ENCODE results near the gene VPS37D. TPM values are rescaled to one million over a fixed set of nuclear protein-coding genes. Genes with fewer than 3 reads are reported as not detected.

VPS37D gene
- total and polyA plus RNA-seq, 8 donors = 0.55 to 2.4 (median 2.2) TPM; not detected in 4

DNA sequence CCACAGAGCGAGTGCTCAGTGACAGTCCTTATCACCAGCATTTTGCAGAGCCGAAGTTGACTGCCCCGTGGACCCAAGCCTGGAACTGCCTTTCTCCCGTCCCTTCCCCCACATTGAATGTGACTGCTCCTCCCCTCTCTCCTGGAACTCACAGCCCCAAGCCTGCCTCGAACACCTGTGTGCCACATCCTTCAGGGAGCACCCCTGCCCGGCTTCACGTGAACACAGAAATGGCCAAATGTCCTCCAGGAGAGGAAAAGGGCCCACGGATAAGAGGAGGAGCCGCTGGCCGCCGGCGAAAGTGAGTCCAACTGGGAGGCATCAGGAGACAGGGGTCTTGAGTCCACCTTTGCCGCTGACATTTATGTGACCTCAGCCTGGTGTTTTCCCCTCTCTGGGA is 35.6 kb downstream of the VPS37D start:
- no peak for TF ChIP-seq POLR2AphosphoS5 (IDR thresholded peaks at IDR 0.05)
- no peak for TF ChIP-seq POLR2A (IDR thresholded peaks at IDR 0.05)
- no peak for TF ChIP-seq EP300 (IDR thresholded peaks at IDR 0.05)
- TF ChIP-seq, protein P1, sequence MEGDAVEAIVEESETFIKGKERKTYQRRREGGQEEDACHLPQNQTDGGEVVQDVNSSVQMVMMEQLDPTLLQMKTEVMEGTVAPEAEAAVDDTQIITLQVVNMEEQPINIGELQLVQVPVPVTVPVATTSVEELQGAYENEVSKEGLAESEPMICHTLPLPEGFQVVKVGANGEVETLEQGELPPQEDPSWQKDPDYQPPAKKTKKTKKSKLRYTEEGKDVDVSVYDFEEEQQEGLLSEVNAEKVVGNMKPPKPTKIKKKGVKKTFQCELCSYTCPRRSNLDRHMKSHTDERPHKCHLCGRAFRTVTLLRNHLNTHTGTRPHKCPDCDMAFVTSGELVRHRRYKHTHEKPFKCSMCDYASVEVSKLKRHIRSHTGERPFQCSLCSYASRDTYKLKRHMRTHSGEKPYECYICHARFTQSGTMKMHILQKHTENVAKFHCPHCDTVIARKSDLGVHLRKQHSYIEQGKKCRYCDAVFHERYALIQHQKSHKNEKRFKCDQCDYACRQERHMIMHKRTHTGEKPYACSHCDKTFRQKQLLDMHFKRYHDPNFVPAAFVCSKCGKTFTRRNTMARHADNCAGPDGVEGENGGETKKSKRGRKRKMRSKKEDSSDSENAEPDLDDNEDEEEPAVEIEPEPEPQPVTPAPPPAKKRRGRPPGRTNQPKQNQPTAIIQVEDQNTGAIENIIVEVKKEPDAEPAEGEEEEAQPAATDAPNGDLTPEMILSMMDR (IDR thresholded peaks at IDR 0.05) = no peak
- DNase-seq = peak in 1 of 2 donors; percentile 13
- Histone ChIP-seq H3K36me3 (peaks cover 5 to 49% (median 38%) of the 10 kb centered on the region in 4 donors), H3K27ac (peak overlapping the region in 1 of 5 donors; percentile 42), H3K9me3 (no peaks in the 10 kb centered on the region), H3K27me3 (no peaks in the 10 kb centered on the region), H3K4me1 (peaks cover 0 to 44% (median 41%) of the 10 kb centered on the region in 4 donors), H3K4me3 (peak overlapping the region in 1 of 4 donors; percentile 34)
- 74 to 81% (median 79%) methylated on average over 13 of the region's 13 CpGs for WGBS, 5 donors
- intact Hi-C loops (cut with DNase I; ENCODE audit: low total_unique reads) = no loop called here

- intact Hi-C loops (cut with DNase I; ENCODE audit: low total_unique reads) = no loop called here
- peak; percentile 57 to 94 for DNase-seq
- Histone ChIP-seq H3K9me3 (no peaks in the 10 kb centered on the region), H3K27ac (peak overlapping the region in 3 of 5 donors; percentile 26 to 51 (median 42)), H3K4me1 (peaks cover 0 to 44% (median 41%) of the 10 kb centered on the region in 4 donors), H3K36me3 (peaks cover 3 to 41% (median 32%) of the 10 kb centered on the region in 4 donors), H3K4me3 (peak overlapping the region; percentile 19 to 36 (median 31)), H3K27me3 (no peaks in the 10 kb centered on the region)
- 31 to 40% (median 38%) methylated on average over 30 to 45 of the region's 45 CpGs; no CpG with 5 or more reads in 1 of the 5 donors for WGBS, 5 donors
- no peak for TF ChIP-seq POLR2AphosphoS5 (IDR thresholded peaks at IDR 0.05)
These were observed 36.4 kb downstream of the VPS37D start for GRCh38 chr7:73703757-73704639.

DNA sequence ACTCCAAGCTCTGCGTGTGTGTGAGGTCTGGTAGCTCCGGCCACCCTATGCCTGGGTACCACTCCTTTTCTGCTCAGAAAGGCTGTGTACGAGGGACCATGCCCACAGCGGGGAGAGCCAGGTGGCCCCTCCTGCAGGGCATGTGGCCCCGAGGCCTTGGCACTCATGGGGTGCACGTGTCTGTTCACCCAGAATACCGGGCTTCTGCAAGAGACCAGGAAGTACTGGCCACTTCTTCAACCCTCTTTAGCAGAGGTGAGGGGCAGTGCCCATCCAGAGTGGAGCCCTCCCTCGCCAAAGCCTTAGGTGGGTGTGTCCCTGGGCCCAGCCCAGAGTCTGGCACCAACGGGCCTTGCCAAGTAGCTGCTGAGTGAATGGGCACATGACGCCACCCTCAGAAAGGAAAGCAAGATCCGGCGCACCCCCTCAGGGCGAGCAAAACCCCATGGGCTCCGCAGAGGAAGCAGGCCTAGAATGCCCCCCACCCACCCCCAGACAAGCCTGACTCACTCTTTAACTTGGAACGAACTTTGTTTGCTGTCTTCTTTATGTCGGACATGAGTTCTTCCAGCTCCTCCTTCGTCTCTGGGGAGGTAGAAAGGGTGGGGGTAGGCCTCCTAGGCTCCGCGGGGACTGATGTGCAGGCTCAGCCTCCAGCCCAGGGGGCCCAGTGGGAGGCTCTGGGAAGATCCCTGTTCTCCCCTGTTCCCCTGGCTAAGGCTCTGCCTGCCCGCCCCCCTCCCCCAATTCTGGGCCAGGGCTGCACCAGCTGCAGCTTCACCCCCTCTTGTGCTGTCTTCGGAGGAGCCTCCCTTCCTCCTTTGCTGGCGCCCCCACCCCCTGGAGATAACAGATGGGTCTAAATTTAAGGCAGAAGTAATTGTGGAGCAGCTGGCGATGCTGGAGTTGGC is 37.3 kb downstream of the VPS37D start:
- Histone ChIP-seq H3K4me1 (peaks cover 0 to 44% (median 41%) of the 10 kb centered on the region in 4 donors), H3K27ac (peak overlapping the region in 2 of 5 donors; percentile 51 to 53), H3K9me3 (no peaks in the 10 kb centered on the region), H3K36me3 (peaks cover 0 to 32% (median 23%) of the 10 kb centered on the region in 4 donors), H3K27me3 (no peaks in the 10 kb centered on the region), H3K4me3 (no peak overlapping the region)
- TF ChIP-seq POLR2AphosphoS5 (IDR thresholded peaks at IDR 0.05) (no peak), POLR2A (IDR thresholded peaks at IDR 0.05) (no peak), EP300 (IDR thresholded peaks at IDR 0.05) (no peak)
- TF ChIP-seq, protein P1 (IDR thresholded peaks at IDR 0.05) = no peak
- DNase-seq = peak in 1 of 2 donors; percentile 61
- intact Hi-C loops (cut with DNase I; ENCODE audit: low total_unique reads) = no loop called here
- 54 to 73% (median 67%) methylated on average over 10 to 23 of the region's 23 CpGs for WGBS, 5 donors

GRCh38 chr7:73705551-73705920 is 37.9 kb downstream of the VPS37D start:
- intact Hi-C loops (cut with DNase I; ENCODE audit: low total_unique reads) = no loop called here
- Histone ChIP-seq H3K27ac (peak overlapping the region in 2 of 5 donors; percentile 27 to 53), H3K4me3 (no peak overlapping the region), H3K4me1 (peaks cover 0 to 44% (median 41%) of the 10 kb centered on the region in 4 donors), H3K9me3 (no peaks in the 10 kb centered on the region), H3K27me3 (no peaks in the 10 kb centered on the region), H3K36me3 (peaks cover 0 to 26% (median 17%) of the 10 kb centered on the region in 4 donors)
- TF ChIP-seq, protein P1 (IDR thresholded peaks at IDR 0.05) = no peak
- TF ChIP-seq POLR2A (IDR thresholded peaks at IDR 0.05) (no peak), EP300 (IDR thresholded peaks at IDR 0.05) (no peak), POLR2AphosphoS5 (IDR thresholded peaks at IDR 0.05) (no peak)
- 85 to 92% (median 86%) methylated on average over 10 of the region's 10 CpGs for WGBS, 5 donors
- DNase-seq = no peak

All from stomach (tissue), 9 donors.